OCI-LY3 (cell line): Measurements from ENCODE around the gene ZCCHC14.

ENCODE experiments used
- CTCF ChIP-seq: fragments of 200-600, 300-600 bp; sonication (generic); IDR thresholded peaks from 2 replicates; pipeline ENCODE4 v1.5.1; 2014; ENCODE audit warnings: antibody characterized with exemption, low read length, low read depth
- EZH2phosphoT487 ChIP-seq: fragments of 200-600 bp; shearing (Covaris generic); IDR thresholded peaks from 2 replicates; pipeline ENCODE4 v1.6.1; 2018; ENCODE audit warnings: antibody characterized with exemption, mixed run types, low read depth

- TF ChIP-seq EZH2phosphoT487 (no peak), CTCF (no peak)
Measured at GRCh38 chr16:87493608-87494280, 920 bp upstream of the ZCCHC14 start.
